Skeletal muscle tissue (tissue), 4 donors: ENCODE results near the gene ANKRD13C. TPM values are rescaled to one million over a fixed set of nuclear protein-coding genes. Genes with fewer than 3 reads are reported as not detected.
"Not testable (repeated sequence)": the region's sequence is repeated elsewhere in the genome, so short reads cannot be mapped to it uniquely, and the experiment has no call there.

Experiments used
- H3K27ac ChIP-seq: one replicate; pipeline ENCODE4 v1.7.0; 2013; ENCODE audit warnings: mild to moderate bottlenecking, low read depth, low read length, inconsistent platforms
- H3K27me3 ChIP-seq, 3 donors: one replicate each; pipeline ENCODE4 v1.7.0; 2013; ENCODE audit warnings: low read length in 3 of 3; ENCODE audit not compliant: control insufficient read depth in 3 of 3, insufficient read depth in 3 of 3
- H3K36me3 ChIP-seq, 3 donors: one replicate each; pipeline ENCODE4 v1.7.0; 2013; ENCODE audit warnings: low read length in 3 of 3; ENCODE audit not compliant: control insufficient read depth in 3 of 3, insufficient read depth in 3 of 3
- H3K4me1 ChIP-seq, 3 donors: one replicate each; pipeline ENCODE4 v1.7.0; 2013; ENCODE audit warnings: low read length in 3 of 3, mild to moderate bottlenecking in 3 of 3; ENCODE audit not compliant: control insufficient read depth in 3 of 3, insufficient read depth in 3 of 3
- H3K4me3 ChIP-seq, 3 donors: one replicate each; pipeline ENCODE4 v1.7.0; 2013; ENCODE audit warnings: low read length in 3 of 3
- H3K9ac ChIP-seq, 3 donors: one replicate each; pipeline ENCODE4 v1.7.0; 2013; ENCODE audit warnings: low read length in 3 of 3, mild to moderate bottlenecking in 3 of 3, moderate library complexity in 2 of 3, low read depth in 1 of 3
- H3K9me3 ChIP-seq, 3 donors: one replicate each; pipeline ENCODE4 v1.7.0; 2013; ENCODE audit warnings: low read length in 3 of 3; ENCODE audit not compliant: control insufficient read depth in 3 of 3
- total RNA-seq: library from RNA; depleted of rRNA; stranded (reverse); fragments of >200 nt; gene quantifications from one replicate; pipeline ENCODE4 v1.2.3, GENCODE V29; 2014
- donor health status: Osteomylitis.

Gene ANKRD13C
- total RNA-seq, 1 donor from 2014 or later, result 50.6 TPM

GRCh38 chr1:70339644-70340043, 14.9 kb downstream of the ANKRD13C start:
- H3K36me3 ChIP-seq, H3K27me3 ChIP-seq, H3K9ac ChIP-seq, H3K27ac ChIP-seq, H3K4me1 ChIP-seq, H3K9me3 ChIP-seq, H3K4me3 ChIP-seq: not testable (repeated sequence)

GRCh38 chr1:70336050-70336449, 18.5 kb downstream of the ANKRD13C start:
- peaks cover 0 to 5% (median 2%) of the 10 kb centered on the region in 3 donors for H3K36me3 ChIP-seq
- H3K4me1 ChIP-seq, result no peaks in the 10 kb centered on the region
- no peak overlapping the region for H3K4me3 ChIP-seq
- no peaks in the 10 kb centered on the region for H3K9me3 ChIP-seq
- no peak overlapping the region for H3K27ac ChIP-seq
- no peak overlapping the region for H3K9ac ChIP-seq
- no peaks in the 10 kb centered on the region for H3K27me3 ChIP-seq

GRCh38 chr1:70334436-70334835, 20.1 kb downstream of the ANKRD13C start:
- Histone ChIP-seq H3K9ac (no peak overlapping the region), H3K9me3 (no peaks in the 10 kb centered on the region), H3K4me3 (no peak overlapping the region), H3K4me1 (no peaks in the 10 kb centered on the region), H3K27ac (no peak overlapping the region), H3K36me3 (peaks cover 0 to 5% (median 2%) of the 10 kb centered on the region in 3 donors), H3K27me3 (no peaks in the 10 kb centered on the region)

GRCh38 chr1:70333245-70333644, 21.3 kb downstream of the ANKRD13C start:
- no peaks in the 10 kb centered on the region for H3K27me3 ChIP-seq
- H3K9ac ChIP-seq, result no peak overlapping the region
- H3K27ac ChIP-seq, result no peak overlapping the region

GRCh38 chr1:70331962-70332361, 22.6 kb downstream of the ANKRD13C start:
- Histone ChIP-seq H3K9me3 (no peaks in the 10 kb centered on the region), H3K4me1 (no peaks in the 10 kb centered on the region), H3K4me3 (no peak overlapping the region), H3K36me3 (peaks cover 0 to 5% (median 2%) of the 10 kb centered on the region in 3 donors), H3K27ac (peak overlapping the region; percentile 20), H3K9ac (no peak overlapping the region), H3K27me3 (no peaks in the 10 kb centered on the region)

More at GRCh38 chr1:70333245-70333644, 21.3 kb downstream of the ANKRD13C start:
- peaks cover 0 to 5% (median 2%) of the 10 kb centered on the region in 3 donors for H3K36me3 ChIP-seq
- H3K4me1 ChIP-seq, result no peaks in the 10 kb centered on the region
- H3K9me3 ChIP-seq, result no peaks in the 10 kb centered on the region
- no peak overlapping the region for H3K4me3 ChIP-seq

- Histone ChIP-seq H3K4me1 (no peaks in the 10 kb centered on the region), H3K27ac (no peak overlapping the region), H3K9ac (no peak overlapping the region), H3K4me3 (no peak overlapping the region), H3K36me3 (peaks cover 0 to 3% (median 0%) of the 10 kb centered on the region in 3 donors), H3K9me3 (no peaks in the 10 kb centered on the region), H3K27me3 (no peaks in the 10 kb centered on the region)
Observed at GRCh38 chr1:70327306-70328076, 27.0 kb downstream of the ANKRD13C start.

GRCh38 chr1:70324683-70325082, 29.8 kb downstream of the ANKRD13C start:
- no peaks in the 10 kb centered on the region for H3K9me3 ChIP-seq
- H3K36me3 ChIP-seq, result peaks cover 0 to 3% (median 0%) of the 10 kb centered on the region in 3 donors
- H3K4me1 ChIP-seq, result no peaks in the 10 kb centered on the region
- no peak overlapping the region for H3K9ac ChIP-seq
- H3K4me3 ChIP-seq, result no peak overlapping the region
- no peaks in the 10 kb centered on the region for H3K27me3 ChIP-seq
- H3K27ac ChIP-seq, result no peak overlapping the region

- Histone ChIP-seq H3K4me1 (no peaks in the 10 kb centered on the region), H3K27me3 (no peaks in the 10 kb centered on the region), H3K4me3 (no peak overlapping the region), H3K27ac (no peak overlapping the region), H3K36me3 (peaks cover 0 to 3% (median 0%) of the 10 kb centered on the region in 3 donors), H3K9me3 (no peaks in the 10 kb centered on the region), H3K9ac (no peak overlapping the region)
Observed at GRCh38 chr1:70319750-70320149, 34.8 kb downstream of the ANKRD13C start.

- Histone ChIP-seq H3K27ac (no peak overlapping the region), H3K9ac (no peak overlapping the region), H3K27me3 (no peaks in the 10 kb centered on the region), H3K4me3 (no peak overlapping the region), H3K36me3 (peaks cover 0 to 3% (median 0%) of the 10 kb centered on the region in 3 donors), H3K4me1 (no peaks in the 10 kb centered on the region), H3K9me3 (no peaks in the 10 kb centered on the region)
Observed at GRCh38 chr1:70318191-70318590, 36.3 kb downstream of the ANKRD13C start.

GRCh38 chr1:70317087-70317486, 37.4 kb downstream of the ANKRD13C start:
- no peaks in the 10 kb centered on the region for H3K36me3 ChIP-seq
- H3K4me1 ChIP-seq, result no peaks in the 10 kb centered on the region
- H3K9me3 ChIP-seq, result no peaks in the 10 kb centered on the region
- no peak overlapping the region for H3K4me3 ChIP-seq
- no peak overlapping the region for H3K9ac ChIP-seq
- H3K27me3 ChIP-seq, result no peaks in the 10 kb centered on the region
- H3K27ac ChIP-seq, result no peak overlapping the region
